Activated CD4-positive, alpha-beta memory T cell treated with anti-CD3 and anti-CD28 coated beads for 36 hours (primary cell): ENCODE measurements around the gene C12orf54. TPM values are rescaled to one million over a fixed set of nuclear protein-coding genes. Genes with fewer than 3 reads are reported as not detected.
"Not testable (repeated sequence)": the region's sequence is repeated elsewhere in the genome, so short reads cannot be mapped to it uniquely, and the experiment has no call there.

Source experiments
- CTCF ChIA-PET: fragments of 350-600 bp; sonication (Branson Sonifier 250); formaldehyde crosslinking; loops from one replicate; lab custom pipeline; 2021; ENCODE audit warnings: antibody characterized with exemption, inconsistent platforms; lab: Charles Lee
- POLR2A ChIA-PET: fragments of 350-600 bp; sonication (Branson Sonifier 250); formaldehyde crosslinking; loops from one replicate; lab custom pipeline; 2021; ENCODE audit warnings: antibody characterized with exemption; lab: Charles Lee
- DNase-seq: peaks from one replicate; pipeline ENCODE4 v3.0.0-alpha.2; 2020
- H3K27ac Mint-ChIP-seq: one replicate; pipeline ENCODE4 v1.8.0; 2021; ENCODE audit warnings: mixed read lengths
- H3K27me3 Mint-ChIP-seq: one replicate; pipeline ENCODE4 v1.8.0; 2021; ENCODE audit warnings: mixed read lengths
- H3K36me3 Mint-ChIP-seq: one replicate; pipeline ENCODE4 v1.8.0; 2021; ENCODE audit warnings: mixed read lengths
- H3K4me1 Mint-ChIP-seq: one replicate; pipeline ENCODE4 v1.8.0; 2021; ENCODE audit warnings: low read depth, mixed read lengths
- H3K4me3 Mint-ChIP-seq: one replicate; pipeline ENCODE4 v1.8.0; 2021; ENCODE audit warnings: mild to moderate bottlenecking, mixed read lengths
- H3K9me3 Mint-ChIP-seq: one replicate; pipeline ENCODE4 v1.8.0; 2021; ENCODE audit warnings: mixed read lengths
- intact Hi-C: fragments of 100-400 bp; cut with micrococcal nuclease; formaldehyde crosslinking; loops from one replicate; pipeline ENCODE4 v1.15.1; 2023
- total RNA-seq, 2 experiments: library from RNA; stranded (reverse); gene quantifications; one replicate each; pipeline ENCODE4 v1.2.3, GENCODE V29; 2021

The C12orf54 gene
- total RNA-seq, 2 experiments from 2014 or later = not detected

GRCh38 chr12:48469027-48469426 lies 13.3 kb upstream of the C12orf54 start:
- H3K4me3 Mint-ChIP-seq, H3K4me1 Mint-ChIP-seq, CTCF ChIA-PET, DNase-seq, intact Hi-C loops, H3K27ac Mint-ChIP-seq, POLR2A ChIA-PET: not testable (repeated sequence)
- peaks cover 19% of the 10 kb centered on the region for H3K27me3 Mint-ChIP-seq
- peaks cover 14% of the 10 kb centered on the region for H3K36me3 Mint-ChIP-seq
- H3K9me3 Mint-ChIP-seq = peaks cover 46% of the 10 kb centered on the region

GRCh38 chr12:48472259-48472658 lies 10.0 kb upstream of the C12orf54 start, which contains the start of gene ANP32D:
TSS of gene ANP32D (plus strand) at chr12:48472559. CDS start at chr12:48472665, 106 bp downstream.
- intact Hi-C loops = no loop called here
- peaks cover 41% of the 10 kb centered on the region for H3K9me3 Mint-ChIP-seq
- DNase-seq = no peak
- ChIA-PET POLR2A (no interaction called here), CTCF (no interaction called here)
- no peaks in the 10 kb centered on the region for H3K4me1 Mint-ChIP-seq
- peaks cover 12% of the 10 kb centered on the region for H3K36me3 Mint-ChIP-seq
- no peak within 1 kb of the TSS for H3K4me3 Mint-ChIP-seq
- H3K27me3 Mint-ChIP-seq = peaks cover 22% of the 10 kb centered on the region
- no peak within 1 kb of the TSS for H3K27ac Mint-ChIP-seq

DNA sequence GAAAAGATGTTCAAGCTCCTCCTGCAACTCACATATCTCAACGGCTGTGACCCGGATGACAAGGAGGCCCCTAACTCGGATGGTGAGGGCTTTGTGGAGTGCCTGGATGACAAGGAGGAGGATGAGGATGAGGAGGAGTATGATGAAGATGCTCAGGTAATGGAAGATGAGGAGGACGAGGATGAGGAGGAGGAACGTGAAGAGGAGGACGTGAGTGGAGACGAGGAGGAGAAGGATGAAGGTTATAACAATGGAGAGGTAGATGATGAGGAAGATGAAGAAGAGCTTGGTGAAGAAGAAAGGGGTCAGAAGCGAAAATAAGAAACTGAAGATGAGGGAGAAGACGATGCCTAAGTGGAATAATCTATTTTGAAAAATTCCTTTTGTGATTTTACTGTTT lies 9.2 kb upstream of the C12orf54 start:
- POLR2A ChIA-PET = no interaction called here
- H3K27me3 Mint-ChIP-seq = peaks cover 22% of the 10 kb centered on the region

GRCh38 chr12:48474497-48474896 lies 7.8 kb upstream of the C12orf54 start:
- DNase-seq, POLR2A ChIA-PET, H3K4me3 Mint-ChIP-seq, H3K27ac Mint-ChIP-seq, H3K4me1 Mint-ChIP-seq, H3K36me3 Mint-ChIP-seq, CTCF ChIA-PET, intact Hi-C loops: not testable (repeated sequence)
- Mint-ChIP-seq H3K27me3 (peaks cover 22% of the 10 kb centered on the region), H3K9me3 (peaks cover 22% of the 10 kb centered on the region)

More for the DNA sequence above, 9.2 kb upstream of the C12orf54 start:
- no peaks in the 10 kb centered on the region for H3K4me1 Mint-ChIP-seq
- H3K36me3 Mint-ChIP-seq = peaks cover 12% of the 10 kb centered on the region
- H3K4me3 Mint-ChIP-seq = no peak overlapping the region
- peaks cover 36% of the 10 kb centered on the region for H3K9me3 Mint-ChIP-seq
- no peak overlapping the region for H3K27ac Mint-ChIP-seq
- intact Hi-C loops = no loop called here
- CTCF ChIA-PET = no interaction called here
- no peak for DNase-seq

GRCh38 chr12:48482930-48483329 lies 632 bp downstream of the C12orf54 start:
- CTCF ChIA-PET = no interaction called here
- Mint-ChIP-seq H3K9me3 (peaks cover 3% of the 10 kb centered on the region), H3K4me1 (no peaks in the 10 kb centered on the region), H3K4me3 (no peak overlapping the region), H3K36me3 (no peaks in the 10 kb centered on the region), H3K27ac (no peak overlapping the region), H3K27me3 (peaks cover 12% of the 10 kb centered on the region)
- intact Hi-C loops = no loop called here
- POLR2A ChIA-PET = no interaction called here
- no peak for DNase-seq

DNA sequence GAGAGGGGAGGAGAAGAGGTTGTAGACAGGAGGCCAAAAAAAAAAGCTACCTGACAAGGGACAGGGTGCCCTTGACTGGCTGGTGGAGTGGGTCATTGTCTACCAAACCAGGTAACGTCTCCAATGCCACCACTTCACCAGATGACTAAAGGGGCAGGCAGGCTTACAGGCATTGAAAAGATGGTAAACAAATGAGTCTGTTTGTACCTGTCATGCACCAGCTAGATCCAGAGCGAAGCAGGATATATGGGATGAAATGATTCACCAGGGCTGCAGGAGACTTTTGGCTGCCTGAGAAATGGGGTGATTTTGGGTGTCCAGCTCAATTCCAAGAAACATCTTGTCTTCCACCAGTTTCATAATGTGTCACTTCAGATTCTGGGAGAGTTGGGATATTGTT lies 4.0 kb downstream of the C12orf54 start:
- no peak overlapping the region for H3K27ac Mint-ChIP-seq
- DNase-seq = no peak
- H3K9me3 Mint-ChIP-seq = no peaks in the 10 kb centered on the region
- no peaks in the 10 kb centered on the region for H3K36me3 Mint-ChIP-seq
- intact Hi-C loops = no loop called here
- peaks cover 9% of the 10 kb centered on the region for H3K27me3 Mint-ChIP-seq
- ChIA-PET POLR2A (no interaction called here), CTCF (no interaction called here)
- H3K4me1 Mint-ChIP-seq = no peaks in the 10 kb centered on the region
- H3K4me3 Mint-ChIP-seq = no peak overlapping the region

DNA sequence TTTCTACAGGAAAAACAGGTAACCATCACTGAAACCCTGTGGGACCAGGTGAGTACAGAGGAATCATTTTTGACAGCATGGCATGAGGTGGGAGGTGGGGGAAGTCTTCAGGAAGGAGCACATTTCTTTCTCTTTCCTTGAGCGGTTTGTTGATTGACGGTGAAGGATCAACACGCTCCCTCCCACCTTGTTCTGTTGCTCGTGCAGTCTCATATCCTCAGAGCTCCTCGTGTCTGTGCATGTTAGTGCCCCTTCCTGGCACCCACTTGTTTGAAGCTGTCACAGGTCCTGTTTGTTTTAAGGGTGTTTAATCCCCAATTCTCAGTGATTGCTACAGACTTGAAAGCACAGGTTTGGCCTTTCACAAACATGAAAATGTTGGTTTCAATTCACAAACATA lies 4.4 kb downstream of the C12orf54 start:
- intact Hi-C loops = no loop called here
- H3K9me3 Mint-ChIP-seq = no peaks in the 10 kb centered on the region
- ChIA-PET POLR2A (no interaction called here), CTCF (interaction anchor here (0.5 kb wide), 1 partner anchor 159 kb away, joined by 4 read pairs; no protein-coding TSS in a partner anchor)
- H3K27ac Mint-ChIP-seq = no peak overlapping the region
- DNase-seq = no peak
- no peak overlapping the region for H3K4me3 Mint-ChIP-seq
- H3K4me1 Mint-ChIP-seq = no peaks in the 10 kb centered on the region
- no peaks in the 10 kb centered on the region for H3K36me3 Mint-ChIP-seq
- H3K27me3 Mint-ChIP-seq = peaks cover 9% of the 10 kb centered on the region

DNA sequence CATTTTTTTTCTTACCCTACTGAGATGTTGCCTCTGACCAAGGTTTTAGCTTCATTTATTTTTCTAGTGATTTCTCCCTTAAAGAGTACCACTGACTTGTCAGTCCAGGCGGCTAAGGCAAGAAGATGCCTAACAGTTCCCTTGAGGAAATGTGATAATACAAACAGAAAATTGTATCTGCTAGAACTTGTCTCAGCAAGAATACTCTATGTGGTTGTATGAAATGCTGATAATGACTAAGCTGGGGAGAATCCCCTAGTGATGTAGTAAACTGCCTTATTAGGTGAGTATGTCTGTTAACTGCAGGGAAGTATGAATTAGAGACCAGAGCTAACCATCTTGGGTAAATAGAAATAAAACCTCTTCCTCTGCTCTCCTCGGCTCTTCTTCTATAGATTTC lies 6.7 kb downstream of the C12orf54 start:
- no peaks in the 10 kb centered on the region for H3K4me1 Mint-ChIP-seq
- intact Hi-C loops = no loop called here
- no peaks in the 10 kb centered on the region for H3K9me3 Mint-ChIP-seq
- ChIA-PET POLR2A (no interaction called here), CTCF (no interaction called here)
- peaks cover 5% of the 10 kb centered on the region for H3K27me3 Mint-ChIP-seq
- DNase-seq = no peak
- H3K36me3 Mint-ChIP-seq = no peaks in the 10 kb centered on the region
- H3K4me3 Mint-ChIP-seq = no peak overlapping the region
- H3K27ac Mint-ChIP-seq = no peak overlapping the region

GRCh38 chr12:48489456-48489855 lies 7.2 kb downstream of the C12orf54 start:
- H3K27me3 Mint-ChIP-seq, H3K36me3 Mint-ChIP-seq, POLR2A ChIA-PET, intact Hi-C loops, H3K27ac Mint-ChIP-seq, H3K9me3 Mint-ChIP-seq, H3K4me1 Mint-ChIP-seq, DNase-seq, H3K4me3 Mint-ChIP-seq, CTCF ChIA-PET: not testable (repeated sequence)

GRCh38 chr12:48500281-48500680 lies 18.0 kb downstream of the C12orf54 start:
- H3K9me3 Mint-ChIP-seq, H3K4me1 Mint-ChIP-seq, H3K36me3 Mint-ChIP-seq, POLR2A ChIA-PET, H3K4me3 Mint-ChIP-seq, H3K27me3 Mint-ChIP-seq, H3K27ac Mint-ChIP-seq, CTCF ChIA-PET, DNase-seq, intact Hi-C loops: not testable (repeated sequence)

DNA sequence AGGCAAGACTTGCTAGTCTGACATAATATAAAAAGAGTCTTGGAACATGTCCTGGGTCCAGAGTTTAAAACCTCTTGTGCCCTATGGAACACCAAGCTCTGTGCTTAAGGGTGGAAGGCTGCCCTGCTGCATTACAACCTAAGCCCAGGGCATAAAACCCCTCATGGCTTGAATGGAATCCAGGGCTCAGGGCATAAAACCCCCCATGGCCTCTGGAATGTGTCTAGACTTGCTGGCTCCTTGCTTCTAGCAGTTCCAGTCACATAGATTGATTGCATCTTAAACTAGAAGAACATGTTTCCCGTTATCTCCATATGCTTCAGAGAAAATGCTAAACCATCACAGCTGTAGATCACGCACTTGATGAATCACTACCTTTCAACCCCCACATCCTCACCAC lies 24.5 kb downstream of the C12orf54 start:
- H3K27me3 Mint-ChIP-seq = peaks cover 21% of the 10 kb centered on the region
- DNase-seq, CTCF ChIA-PET, H3K27ac Mint-ChIP-seq, POLR2A ChIA-PET, H3K4me3 Mint-ChIP-seq, intact Hi-C loops, H3K9me3 Mint-ChIP-seq, H3K4me1 Mint-ChIP-seq, H3K36me3 Mint-ChIP-seq: not testable (repeated sequence)

DNA sequence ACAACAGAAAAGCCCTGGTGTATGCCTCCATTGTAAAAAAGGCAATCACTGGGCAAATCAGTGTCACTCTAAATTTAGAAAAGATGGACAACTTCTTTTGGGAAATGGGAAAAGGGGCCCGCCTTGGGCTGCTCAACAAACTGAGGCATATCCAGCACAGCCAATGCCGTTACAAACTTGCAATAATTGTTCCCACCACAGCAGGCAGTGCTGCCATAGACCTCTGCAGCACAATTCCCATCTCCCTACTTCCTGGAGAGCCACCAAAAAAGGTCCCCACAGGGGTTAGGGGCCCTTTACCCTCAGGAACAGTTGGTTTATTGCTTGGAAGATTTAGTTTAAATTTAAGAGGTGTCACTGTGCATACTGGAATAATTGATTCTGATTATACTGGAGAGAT lies 26.7 kb downstream of the C12orf54 start:
- no peak overlapping the region for H3K27ac Mint-ChIP-seq
- H3K27me3 Mint-ChIP-seq = peaks cover 21% of the 10 kb centered on the region
- ChIA-PET POLR2A (no interaction called here), CTCF (no interaction called here)
- H3K9me3 Mint-ChIP-seq = peaks cover 4% of the 10 kb centered on the region
- no peak for DNase-seq
- no peak overlapping the region for H3K4me3 Mint-ChIP-seq
- H3K36me3 Mint-ChIP-seq = no peaks in the 10 kb centered on the region
- intact Hi-C loops = no loop called here
- H3K4me1 Mint-ChIP-seq = peaks cover 7% of the 10 kb centered on the region

- H3K27me3 Mint-ChIP-seq = peaks cover 20% of the 10 kb centered on the region
- no peak overlapping the region for H3K4me3 Mint-ChIP-seq
- DNase-seq = no peak
- no peaks in the 10 kb centered on the region for H3K36me3 Mint-ChIP-seq
- POLR2A ChIA-PET = no interaction called here
- no peak overlapping the region for H3K27ac Mint-ChIP-seq
- H3K9me3 Mint-ChIP-seq = peaks cover 4% of the 10 kb centered on the region
- H3K4me1 Mint-ChIP-seq = peaks cover 7% of the 10 kb centered on the region
- intact Hi-C loops = no loop called here
- CTCF ChIA-PET = interaction anchor here (0.6 to 1.6 kb wide), 2 partner anchors 108 to 589 kb away, joined by 3 read pairs; no protein-coding TSS in a partner anchor
Measured at GRCh38 chr12:48510111-48510510, 27.8 kb downstream of the C12orf54 start.
